CD4-positive, alpha-beta T cell treated with Interleukin-6 at 100 ng/mL for 8 hours (primary cell): ENCODE results near the gene ZNF143.
"Not testable (repeated sequence)": the region's sequence is repeated elsewhere in the genome, so short reads cannot be mapped to it uniquely, and the experiment has no call there.

Experiments
- DNase-seq: peaks from one replicate; pipeline ENCODE4 v3.0.0-alpha.2; 2020; ENCODE audit warnings: mixed read lengths, low spot score

The ZNF143 gene

GRCh38 chr11:9460322-9461062 lies at the start of gene ZNF143:
ZNF143 (plus strand) TSS chr11:9461012; CDS start chr11:9471309, 10,297 bp downstream.
- peak; percentile 100 for DNase-seq

- no peak for DNase-seq
These were observed 32.1 kb upstream of the ZNF143 start for GRCh38 chr11:9428706-9429105.

DNA sequence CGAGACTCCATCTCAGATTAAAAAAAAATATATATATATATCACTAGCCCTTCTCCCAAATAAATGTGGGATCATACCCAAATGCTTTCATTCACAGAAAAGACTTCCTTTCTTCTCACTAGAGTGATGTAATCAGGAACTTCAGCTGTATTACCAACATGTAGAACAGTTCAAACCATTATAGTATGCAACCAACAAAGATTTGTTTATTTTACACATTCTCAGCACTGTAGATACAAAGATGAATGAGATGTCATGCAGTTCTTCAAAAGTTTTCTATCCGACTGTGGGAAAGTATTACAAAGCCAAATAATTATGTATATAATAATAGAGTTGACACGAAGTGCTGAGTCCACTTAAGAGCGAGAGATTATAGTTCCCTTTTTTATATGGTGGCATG lies 22.2 kb upstream of the ZNF143 start:
- no peak for DNase-seq

DNA sequence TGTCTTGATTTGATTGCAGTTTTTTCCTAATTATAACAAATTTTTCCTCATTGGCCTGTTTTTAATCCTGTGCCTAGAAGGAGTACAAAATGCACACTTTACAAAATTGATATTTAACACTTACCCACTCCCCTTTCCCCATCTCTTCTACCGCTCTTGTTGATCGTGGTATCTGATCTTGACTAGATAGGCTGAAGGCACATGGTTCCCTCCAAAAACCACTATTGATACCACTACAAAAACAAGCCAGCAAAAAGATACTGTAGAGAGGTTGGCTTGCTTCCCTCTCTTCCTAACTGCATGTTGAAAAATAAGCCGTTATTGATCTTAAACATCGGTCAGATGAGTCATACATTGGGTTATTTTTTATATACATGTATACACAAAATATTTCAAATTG lies 14.6 kb upstream of the ZNF143 start:
- no peak for DNase-seq

DNA sequence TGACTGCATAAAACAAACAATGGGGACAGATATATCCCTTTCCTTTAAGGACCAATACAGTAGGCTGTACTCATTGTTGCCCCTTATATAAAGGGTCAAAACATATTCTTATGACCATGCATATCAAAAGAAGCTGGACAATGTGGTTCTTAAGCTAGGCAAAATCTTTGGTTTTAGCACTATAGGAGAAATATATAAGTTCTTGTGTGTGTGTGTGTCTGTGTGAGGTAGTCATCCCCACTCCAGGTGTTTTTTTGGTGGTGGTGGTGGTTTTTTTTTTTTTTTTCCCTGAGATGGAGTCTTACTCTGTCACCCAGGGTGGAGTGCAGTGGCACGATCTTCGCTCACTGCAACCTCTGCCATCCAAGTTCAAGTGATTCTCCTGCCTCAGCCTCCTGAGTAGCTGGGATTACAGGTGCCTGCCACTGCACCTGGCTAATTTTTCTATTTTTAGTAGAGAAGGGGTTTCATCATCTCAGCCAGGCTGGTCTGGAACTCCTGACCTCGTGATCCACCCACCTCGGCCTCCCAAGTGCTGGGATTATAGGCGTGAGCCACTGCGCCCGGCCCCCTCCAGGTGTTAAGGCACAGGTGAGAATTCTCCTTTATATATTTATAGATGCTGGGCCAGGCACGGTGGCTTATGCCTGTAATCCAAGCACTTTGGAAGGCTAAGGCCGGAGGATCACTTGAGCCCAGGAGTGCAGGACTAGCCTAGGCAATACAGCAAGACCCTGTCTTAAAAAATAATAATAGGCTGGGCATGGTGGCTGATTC lies 12.0 kb upstream of the ZNF143 start:
- no peak for DNase-seq

GRCh38 chr11:9452023-9452422 lies 8.8 kb upstream of the ZNF143 start:
- DNase-seq, result not testable (repeated sequence)

DNA sequence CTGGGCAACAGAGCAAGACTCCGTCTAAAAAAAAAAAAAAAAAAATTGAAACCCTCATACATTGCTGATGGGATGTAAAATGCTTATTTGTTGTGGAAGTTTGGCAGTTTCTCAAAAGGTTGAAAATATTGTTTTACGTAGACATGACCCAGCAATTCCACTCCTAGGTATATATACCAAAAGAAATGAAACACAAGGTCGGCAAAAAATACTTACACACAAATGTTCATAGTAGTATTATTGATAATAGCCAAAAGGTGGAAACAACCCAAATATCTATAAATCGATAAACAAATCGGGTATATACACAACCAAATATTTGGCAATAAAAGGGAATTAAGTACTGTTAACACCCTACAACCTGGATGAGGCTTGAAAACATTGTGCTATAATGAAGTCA lies 5.1 kb upstream of the ZNF143 start:
- no peak for DNase-seq

- peak; percentile 14 for DNase-seq
These were observed 1.0 kb upstream of the ZNF143 start for GRCh38 chr11:9459667-9460321.

- peak; percentile 65 for DNase-seq
These were observed 399 bp downstream of the ZNF143 start for GRCh38 chr11:9461063-9461759.

GRCh38 chr11:9461760-9462134 lies 935 bp downstream of the ZNF143 start:
- peak; percentile 40 for DNase-seq

DNA sequence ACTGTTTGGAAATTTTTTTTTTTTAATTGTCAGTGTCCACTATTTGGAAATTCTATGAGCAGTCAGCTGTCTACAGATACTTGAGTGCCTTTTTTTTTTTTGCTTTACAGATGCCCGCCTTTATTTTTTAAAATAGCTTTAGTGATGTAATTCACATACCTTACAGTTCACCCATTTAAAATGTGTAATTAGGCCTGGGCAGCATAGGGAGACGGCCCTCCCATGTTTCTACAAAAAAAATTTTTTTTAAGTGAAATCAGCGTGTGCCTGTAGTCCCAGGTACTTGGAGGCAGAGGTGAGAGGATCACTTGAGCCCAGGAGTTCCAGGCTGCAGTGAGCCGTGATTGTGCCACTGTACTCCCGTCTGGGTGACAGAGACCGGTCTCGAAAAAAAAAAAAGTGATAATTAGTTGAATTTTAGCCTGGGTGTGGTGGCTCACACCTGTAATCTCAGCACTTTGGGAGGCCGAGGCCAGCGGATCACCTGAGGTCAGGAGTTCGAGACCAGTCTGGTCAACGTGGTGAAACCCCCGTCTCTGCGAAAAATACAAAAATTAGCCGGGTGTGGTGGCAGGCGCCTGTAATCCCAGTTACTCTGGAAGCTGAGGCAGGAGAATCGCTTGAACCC lies 1.5 kb downstream of the ZNF143 start:
- DNase-seq, result no peak

DNA sequence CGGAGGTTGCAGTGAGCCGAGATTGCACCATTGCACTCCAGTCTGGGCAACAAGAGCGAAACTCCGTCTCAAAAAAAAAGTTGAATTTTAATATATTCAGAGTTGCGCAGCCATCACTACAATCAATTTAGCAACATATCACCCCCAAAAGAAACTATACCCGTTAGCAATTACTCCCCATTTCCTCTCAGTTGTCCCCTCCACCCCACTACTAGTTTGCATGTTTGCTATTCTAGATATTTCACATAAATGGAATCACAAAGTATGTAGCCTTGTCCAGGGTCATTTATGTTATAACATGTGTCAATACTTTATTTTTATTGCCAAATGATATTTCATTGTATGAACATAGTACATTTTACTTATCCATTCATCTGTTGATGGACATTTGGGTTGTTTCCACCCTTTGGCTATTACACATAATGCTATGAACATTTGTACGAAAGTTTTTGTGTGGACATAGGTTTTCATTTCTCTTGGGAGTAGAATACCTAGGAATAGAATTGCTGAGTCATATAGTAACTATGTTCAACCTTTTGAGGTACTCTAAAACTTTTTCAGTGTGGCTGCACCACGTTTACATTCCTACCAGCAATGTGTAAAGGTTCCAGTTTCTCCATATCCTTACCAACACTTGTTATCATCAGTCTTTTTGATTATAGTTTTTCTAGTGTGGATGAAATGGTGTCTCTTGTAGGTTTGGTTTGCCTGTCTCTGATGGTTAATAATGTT lies 2.2 kb downstream of the ZNF143 start:
- no peak for DNase-seq

GRCh38 chr11:9470765-9471164 lies 10.0 kb downstream of the ZNF143 start:
- DNase-seq, result no peak

DNA sequence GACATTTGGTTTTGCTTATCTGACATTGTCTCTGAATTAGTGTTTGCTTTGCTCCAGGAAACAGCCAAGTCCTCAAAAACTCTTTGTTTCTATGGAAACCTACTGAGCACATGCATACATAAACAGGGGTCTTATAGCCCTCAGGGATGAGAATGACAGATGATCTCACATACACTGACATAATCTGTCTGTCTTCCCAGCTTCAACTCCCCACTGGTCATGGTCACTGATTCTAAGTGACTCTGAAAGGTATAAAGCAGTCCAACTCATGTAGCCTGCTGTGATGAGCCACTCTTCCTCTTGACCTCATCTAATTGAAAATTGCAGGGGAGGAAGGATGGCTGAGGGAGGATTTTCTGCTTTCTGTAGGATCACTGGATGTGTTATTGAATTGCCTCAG lies 12.6 kb downstream of the ZNF143 start:
- no peak for DNase-seq

DNA sequence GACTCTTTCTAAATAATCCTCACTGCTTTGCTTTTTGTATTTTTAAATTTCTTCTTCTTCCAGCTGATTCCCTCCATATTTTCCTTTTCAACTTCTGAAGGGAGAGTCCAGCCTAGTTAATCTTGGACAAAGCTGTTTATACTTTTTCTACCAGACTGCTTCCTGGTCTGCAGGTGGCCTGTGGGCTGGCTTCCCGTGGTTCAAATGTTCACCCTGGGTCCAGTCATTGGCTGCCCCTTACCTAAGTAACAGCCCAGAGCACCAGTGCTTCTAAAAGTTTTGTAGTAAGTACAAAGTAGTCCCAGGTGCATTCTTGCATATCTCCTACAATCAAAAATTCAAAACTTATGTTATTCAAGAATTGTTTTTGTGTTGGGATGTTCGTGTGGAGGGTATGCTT lies 19.1 kb downstream of the ZNF143 start:
- no peak for DNase-seq

DNA sequence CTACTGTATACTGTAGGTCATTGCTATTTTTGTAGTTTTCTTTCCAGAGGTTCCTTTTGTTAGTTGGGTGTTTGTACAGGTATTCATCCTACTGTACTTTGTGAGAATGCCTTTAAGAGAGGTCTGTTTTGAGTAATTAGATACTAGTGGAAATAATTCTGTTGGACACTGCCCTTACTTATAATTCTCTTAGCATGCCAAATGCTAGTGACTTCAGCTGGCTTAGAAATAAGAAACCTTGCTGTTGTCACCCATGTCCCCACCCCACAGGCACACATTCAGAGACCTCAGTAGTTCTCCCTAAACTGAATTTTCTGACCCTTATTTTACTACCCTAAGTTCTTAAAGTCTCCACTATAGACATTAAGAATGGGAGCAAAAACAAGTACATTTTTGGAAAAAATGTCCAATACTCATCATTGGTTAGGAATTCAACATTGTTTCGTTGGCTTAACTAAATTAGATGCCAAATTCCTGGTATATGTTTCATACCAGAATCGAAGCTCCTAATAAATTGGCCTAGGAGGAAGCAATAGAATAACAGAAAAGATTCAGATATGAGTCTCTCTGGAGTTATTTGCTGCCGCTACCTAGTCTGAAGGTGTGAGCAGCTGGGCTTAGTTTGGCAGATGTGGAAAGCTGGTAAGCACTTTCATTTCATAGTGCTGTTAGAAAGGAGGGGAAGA lies 28.4 kb downstream of the ZNF143 start:
- no peak for DNase-seq

- DNase-seq, result no peak
These were observed 29.6 kb downstream of the ZNF143 start for GRCh38 chr11:9490376-9490775.

DNA sequence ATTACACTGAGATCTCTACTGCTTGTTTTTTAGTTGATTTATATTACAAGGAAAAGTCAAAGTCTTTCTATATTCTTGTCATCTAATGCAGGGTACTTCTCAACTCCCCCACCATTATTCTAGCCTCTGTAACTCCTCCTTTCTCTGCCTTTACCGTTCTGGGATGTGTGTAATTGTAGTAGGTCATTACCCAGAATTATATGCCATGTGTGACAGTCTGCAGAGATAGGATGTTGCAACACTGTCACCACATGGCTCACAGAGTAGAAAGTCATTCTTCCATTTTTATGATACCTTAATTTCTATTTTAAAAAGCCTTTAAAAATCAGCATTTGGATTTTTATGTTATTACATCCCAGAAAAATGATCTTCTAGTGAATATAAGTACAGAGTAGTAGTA lies 32.7 kb downstream of the ZNF143 start:
- no peak for DNase-seq

DNA sequence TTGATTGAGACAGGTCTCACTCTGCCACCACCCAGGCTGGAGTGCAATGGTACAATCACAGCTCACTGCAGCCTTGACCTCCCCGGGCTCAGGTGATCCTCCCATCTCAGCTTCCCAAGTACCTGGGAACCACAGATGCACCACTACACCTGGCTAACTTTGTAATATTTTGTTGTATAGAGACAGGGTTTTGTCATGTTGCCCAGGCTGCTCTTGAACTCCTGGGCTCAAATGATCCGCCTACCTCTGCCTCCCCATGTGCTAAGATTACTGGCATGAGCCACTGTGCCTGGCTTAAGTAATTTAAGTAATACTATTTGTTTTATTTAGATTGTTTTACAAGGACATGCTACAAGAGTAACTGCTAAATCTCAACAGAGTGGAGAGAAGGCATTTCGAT lies 33.5 kb downstream of the ZNF143 start:
- DNase-seq, result no peak

GRCh38 chr11:9495803-9496514 lies 35.1 kb downstream of the ZNF143 start:
- no peak for DNase-seq
